ENCODE measurements around the gene ICE2.

Gene ICE2

DNA sequence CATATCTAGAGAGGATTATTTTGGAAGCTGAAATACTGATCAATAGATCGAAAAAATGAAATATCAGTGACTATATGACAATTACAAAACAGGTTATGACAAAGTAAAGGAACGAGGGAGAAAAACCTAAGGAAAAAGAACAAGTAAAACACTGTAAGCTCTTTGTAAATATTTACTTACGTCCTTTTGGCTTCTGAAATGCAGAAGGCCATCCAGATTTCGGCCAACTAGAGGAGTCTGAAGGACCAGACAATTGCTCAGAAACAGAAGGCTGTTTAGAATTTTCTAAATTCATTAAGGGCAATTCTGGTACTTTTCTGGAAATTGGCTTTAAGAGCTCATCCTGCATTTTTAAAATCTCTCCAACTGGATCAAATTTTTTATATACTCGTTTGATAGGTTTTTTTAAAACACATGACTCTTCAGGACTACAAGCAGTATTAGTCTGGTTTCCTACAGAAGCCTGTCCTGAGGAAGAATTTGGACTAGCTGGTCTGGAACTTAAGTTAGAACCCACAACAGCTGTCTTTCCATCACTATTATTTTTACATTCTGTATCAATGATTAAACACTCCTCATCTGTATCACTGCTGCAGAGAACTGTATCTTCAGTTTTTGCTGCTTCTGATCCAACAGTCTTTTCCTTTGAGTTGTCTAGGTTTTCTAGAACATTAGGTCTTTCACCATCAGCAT, 30.1 kb downstream of the ICE2 start:
- H3K4me3 ChIP-seq (ENCODE audit: low read depth in 1 of 2, low read length in 2 of 2): no peak overlapping the region
- H3K27me3 ChIP-seq (ENCODE audit: control insufficient read depth in 1 of 2, insufficient read depth in 2 of 2, low read length in 2 of 2): no peaks in the 10 kb centered on the region
- H3K36me3 ChIP-seq (ENCODE audit: control insufficient read depth in 1 of 2, insufficient read depth in 2 of 2, low read length in 2 of 2): peaks cover 11 to 37% of the 10 kb centered on the region in 2 donors
- no peaks in the 10 kb centered on the region for H3K9me3 ChIP-seq (ENCODE audit: control insufficient read depth in 1 of 2, low read length in 2 of 2)
- peaks cover under 1 to 2% of the 10 kb centered on the region in 2 donors for H3K4me1 ChIP-seq (ENCODE audit: control insufficient read depth in 1 of 2, insufficient read depth in 2 of 2, low read length in 2 of 2)
- H3K27ac ChIP-seq (ENCODE audit: low read depth, low read length): no peak overlapping the region
- no peak overlapping the region for H3K9ac ChIP-seq (ENCODE audit: low read depth in 1 of 2, low read length in 2 of 2)

DNA sequence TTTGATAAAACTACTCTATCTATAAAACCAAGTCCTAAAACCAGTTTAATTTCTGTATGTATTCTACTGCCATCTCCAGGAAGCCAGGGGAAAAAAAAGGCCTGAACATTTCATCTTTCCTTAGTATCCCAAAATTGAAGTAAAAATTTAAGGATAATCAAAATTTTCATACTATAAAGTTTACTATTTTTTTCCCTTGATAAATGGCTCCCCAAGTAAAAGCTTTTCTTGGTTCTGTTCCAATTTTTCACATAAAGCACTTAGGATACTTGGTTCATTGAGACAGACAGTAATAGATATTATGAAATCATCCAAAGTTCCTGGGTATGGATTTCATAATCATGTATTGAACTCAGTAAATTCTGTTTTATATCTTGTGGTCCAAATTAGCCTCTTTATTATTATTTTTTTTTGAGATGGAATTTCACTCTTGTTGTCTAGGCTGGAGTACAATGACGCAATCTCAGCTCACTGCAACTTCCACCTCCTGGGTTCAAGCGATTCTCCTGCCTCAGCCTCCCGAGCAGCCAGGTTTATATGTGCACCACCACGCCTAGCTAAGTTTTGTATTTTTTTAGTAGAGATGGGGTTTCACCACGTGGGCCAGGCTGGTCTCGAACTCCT, 34.5 kb downstream of the ICE2 start:
- no peak overlapping the region for H3K9ac ChIP-seq (ENCODE audit: low read depth in 1 of 2, low read length in 2 of 2)
- peaks cover 5 to 18% of the 10 kb centered on the region in 2 donors for H3K36me3 ChIP-seq (ENCODE audit: control insufficient read depth in 1 of 2, insufficient read depth in 2 of 2, low read length in 2 of 2)
- H3K9me3 ChIP-seq (ENCODE audit: control insufficient read depth in 1 of 2, low read length in 2 of 2): no peaks in the 10 kb centered on the region
- H3K4me1 ChIP-seq (ENCODE audit: control insufficient read depth in 1 of 2, insufficient read depth in 2 of 2, low read length in 2 of 2): peaks cover 23 to 33% of the 10 kb centered on the region in 2 donors
- no peaks in the 10 kb centered on the region for H3K27me3 ChIP-seq (ENCODE audit: control insufficient read depth in 1 of 2, insufficient read depth in 2 of 2, low read length in 2 of 2)
- no peak overlapping the region for H3K27ac ChIP-seq (ENCODE audit: low read depth, low read length)
- H3K4me3 ChIP-seq (ENCODE audit: low read depth in 1 of 2, low read length in 2 of 2): no peak overlapping the region

DNA sequence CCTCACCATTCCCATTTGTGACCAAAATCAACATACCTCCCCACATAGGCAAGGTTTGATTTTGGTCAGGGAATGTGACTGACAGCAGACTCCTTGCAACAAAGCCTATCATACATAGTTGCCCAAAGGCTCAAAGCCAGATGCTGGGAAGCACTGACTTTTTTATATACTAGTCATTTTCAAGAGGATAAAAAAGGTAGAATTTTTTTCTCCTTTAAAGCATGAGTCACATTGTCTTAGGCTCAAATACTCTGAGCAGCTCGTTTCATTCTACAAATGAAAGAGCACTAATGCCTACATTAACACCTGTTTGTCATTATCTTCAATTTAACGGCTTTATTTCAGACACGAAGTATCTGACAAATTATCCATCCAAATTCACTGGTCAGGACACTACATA, 36.2 kb downstream of the ICE2 start:
- H3K4me3 ChIP-seq (ENCODE audit: low read depth in 1 of 2, low read length in 2 of 2): peak overlapping the region in 1 of 2 donors; percentile 16
- H3K36me3 ChIP-seq (ENCODE audit: control insufficient read depth in 1 of 2, insufficient read depth in 2 of 2, low read length in 2 of 2): peaks cover 0 to 5% of the 10 kb centered on the region in 2 donors
- H3K27me3 ChIP-seq (ENCODE audit: control insufficient read depth in 1 of 2, insufficient read depth in 2 of 2, low read length in 2 of 2): no peaks in the 10 kb centered on the region
- H3K9ac ChIP-seq (ENCODE audit: low read depth in 1 of 2, low read length in 2 of 2): no peak overlapping the region
- H3K4me1 ChIP-seq (ENCODE audit: control insufficient read depth in 1 of 2, insufficient read depth in 2 of 2, low read length in 2 of 2): peaks cover 23 to 33% of the 10 kb centered on the region in 2 donors
- H3K27ac ChIP-seq (ENCODE audit: low read depth, low read length): no peak overlapping the region
- no peaks in the 10 kb centered on the region for H3K9me3 ChIP-seq (ENCODE audit: control insufficient read depth in 1 of 2, low read length in 2 of 2)

DNA sequence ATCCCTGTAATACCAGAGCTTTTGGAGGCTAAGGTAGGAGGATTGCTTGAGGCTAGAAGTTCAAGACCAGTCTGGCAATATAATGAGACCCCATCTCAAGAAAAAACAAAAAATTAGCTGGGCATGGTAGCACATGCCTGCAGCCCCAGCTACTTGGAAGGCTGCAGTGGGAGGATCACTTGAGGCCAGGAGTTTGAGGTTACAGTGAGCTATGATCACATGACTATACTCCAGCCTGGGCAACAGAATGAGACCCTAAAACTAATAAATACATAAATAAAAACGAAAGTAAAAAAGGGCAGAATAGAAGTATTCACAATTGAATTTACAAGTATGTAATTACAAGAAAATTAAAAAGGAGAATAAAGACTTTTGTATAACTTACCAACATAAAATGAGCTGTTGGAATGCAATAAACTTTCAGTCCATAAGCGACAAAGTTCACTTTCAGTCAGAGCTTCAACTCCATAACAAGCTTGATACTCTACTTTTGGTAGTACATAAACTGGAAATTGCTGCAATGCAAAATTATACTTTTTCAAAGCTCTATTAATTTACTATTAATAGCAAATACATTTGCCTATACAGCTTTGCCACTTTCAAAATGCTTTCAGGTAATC, 36.8 kb downstream of the ICE2 start:
- peaks cover 23 to 33% of the 10 kb centered on the region in 2 donors for H3K4me1 ChIP-seq (ENCODE audit: control insufficient read depth in 1 of 2, insufficient read depth in 2 of 2, low read length in 2 of 2)
- H3K36me3 ChIP-seq (ENCODE audit: control insufficient read depth in 1 of 2, insufficient read depth in 2 of 2, low read length in 2 of 2): no peaks in the 10 kb centered on the region
- H3K4me3 ChIP-seq (ENCODE audit: low read depth in 1 of 2, low read length in 2 of 2): peak overlapping the region in 1 of 2 donors; percentile 16
- H3K27me3 ChIP-seq (ENCODE audit: control insufficient read depth in 1 of 2, insufficient read depth in 2 of 2, low read length in 2 of 2): no peaks in the 10 kb centered on the region
- H3K9me3 ChIP-seq (ENCODE audit: control insufficient read depth in 1 of 2, low read length in 2 of 2): no peaks in the 10 kb centered on the region
- H3K27ac ChIP-seq (ENCODE audit: low read depth, low read length): no peak overlapping the region
- H3K9ac ChIP-seq (ENCODE audit: low read depth in 1 of 2, low read length in 2 of 2): no peak overlapping the region

DNA sequence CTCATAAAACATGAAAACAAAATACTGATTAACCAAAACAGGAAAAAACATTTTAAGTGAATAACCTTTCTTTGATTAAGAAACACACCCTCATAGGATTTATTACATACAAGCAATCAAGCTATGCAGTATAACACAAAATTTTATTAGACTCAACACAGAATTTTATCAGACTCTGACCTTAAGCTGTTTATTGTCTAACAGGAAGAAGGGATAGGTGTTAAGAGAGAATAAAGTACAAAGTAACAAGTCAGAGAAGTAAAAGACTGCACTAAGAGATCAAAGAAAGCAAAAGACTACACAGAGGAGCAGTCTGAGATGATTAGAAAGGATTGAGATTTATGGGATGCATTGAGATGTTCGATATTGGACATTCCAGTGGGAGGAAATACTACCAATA, 37.6 kb downstream of the ICE2 start:
- H3K4me3 ChIP-seq (ENCODE audit: low read depth in 1 of 2, low read length in 2 of 2): no peak overlapping the region
- H3K9ac ChIP-seq (ENCODE audit: low read depth in 1 of 2, low read length in 2 of 2): no peak overlapping the region
- no peaks in the 10 kb centered on the region for H3K9me3 ChIP-seq (ENCODE audit: control insufficient read depth in 1 of 2, low read length in 2 of 2)
- H3K27me3 ChIP-seq (ENCODE audit: control insufficient read depth in 1 of 2, insufficient read depth in 2 of 2, low read length in 2 of 2): no peaks in the 10 kb centered on the region
- H3K36me3 ChIP-seq (ENCODE audit: control insufficient read depth in 1 of 2, insufficient read depth in 2 of 2, low read length in 2 of 2): no peaks in the 10 kb centered on the region
- no peak overlapping the region for H3K27ac ChIP-seq (ENCODE audit: low read depth, low read length)
- peaks cover 23 to 33% of the 10 kb centered on the region in 2 donors for H3K4me1 ChIP-seq (ENCODE audit: control insufficient read depth in 1 of 2, insufficient read depth in 2 of 2, low read length in 2 of 2)

DNA sequence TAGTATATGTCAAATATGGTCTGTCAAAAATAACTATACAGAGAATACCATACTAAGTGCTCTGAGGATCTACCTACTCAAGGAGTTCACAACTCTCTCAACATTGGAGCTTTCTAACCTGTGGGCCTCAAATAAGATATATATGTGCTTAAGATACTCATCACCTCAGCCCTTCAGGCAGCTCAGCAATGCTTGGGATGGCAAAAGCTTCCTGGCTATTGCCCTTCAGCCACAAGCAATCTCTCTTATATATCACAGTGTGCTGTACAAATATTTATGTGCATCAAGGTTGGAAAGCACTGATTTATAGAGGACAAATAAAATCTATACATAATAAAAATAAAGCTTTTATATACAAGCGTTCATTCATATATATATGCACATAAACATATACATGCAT, 40.3 kb downstream of the ICE2 start:
- no peaks in the 10 kb centered on the region for H3K9me3 ChIP-seq (ENCODE audit: control insufficient read depth in 1 of 2, low read length in 2 of 2)
- H3K36me3 ChIP-seq (ENCODE audit: control insufficient read depth in 1 of 2, insufficient read depth in 2 of 2, low read length in 2 of 2): peaks cover 0 to 6% of the 10 kb centered on the region in 2 donors

DNA sequence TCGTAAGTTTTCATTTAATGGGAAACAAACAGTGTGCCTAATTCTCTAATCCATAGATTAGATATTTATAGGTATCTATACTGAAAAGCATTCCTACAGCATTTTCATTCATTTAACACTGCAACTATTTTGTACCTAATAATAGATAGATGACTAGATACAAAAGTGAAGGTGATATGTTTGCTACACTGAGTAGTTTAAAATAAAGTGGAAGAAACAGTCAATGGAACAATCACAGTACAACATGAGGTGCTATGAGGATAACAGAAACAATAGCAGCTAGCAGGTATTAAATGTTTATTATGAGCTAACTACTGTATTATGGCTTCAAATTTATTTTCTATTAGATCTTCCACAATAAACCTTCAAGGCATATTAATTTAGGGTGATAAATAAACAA, 50.0 kb downstream of the ICE2 start:
- Histone ChIP-seq H3K27me3 (ENCODE audit: control insufficient read depth in 1 of 2, insufficient read depth in 2 of 2, low read length in 2 of 2) (no peaks in the 10 kb centered on the region), H3K4me3 (ENCODE audit: low read depth in 1 of 2, low read length in 2 of 2) (no peak overlapping the region), H3K36me3 (ENCODE audit: control insufficient read depth in 1 of 2, insufficient read depth in 2 of 2, low read length in 2 of 2) (peaks cover 10% of the 10 kb centered on the region in 2 donors), H3K9me3 (ENCODE audit: control insufficient read depth in 1 of 2, low read length in 2 of 2) (no peaks in the 10 kb centered on the region), H3K27ac (ENCODE audit: low read depth, low read length) (no peak overlapping the region), H3K4me1 (ENCODE audit: control insufficient read depth in 1 of 2, insufficient read depth in 2 of 2, low read length in 2 of 2) (peaks cover 0 to 4% of the 10 kb centered on the region in 2 donors), H3K9ac (ENCODE audit: low read depth in 1 of 2, low read length in 2 of 2) (no peak overlapping the region)

More for the DNA sequence above, 40.3 kb downstream of the ICE2 start:
- Histone ChIP-seq H3K4me3 (ENCODE audit: low read depth in 1 of 2, low read length in 2 of 2) (no peak overlapping the region), H3K4me1 (ENCODE audit: control insufficient read depth in 1 of 2, insufficient read depth in 2 of 2, low read length in 2 of 2) (peaks cover 21 to 30% of the 10 kb centered on the region in 2 donors), H3K27me3 (ENCODE audit: control insufficient read depth in 1 of 2, insufficient read depth in 2 of 2, low read length in 2 of 2) (no peaks in the 10 kb centered on the region), H3K27ac (ENCODE audit: low read depth, low read length) (no peak overlapping the region), H3K9ac (ENCODE audit: low read depth in 1 of 2, low read length in 2 of 2) (no peak overlapping the region)

DNA sequence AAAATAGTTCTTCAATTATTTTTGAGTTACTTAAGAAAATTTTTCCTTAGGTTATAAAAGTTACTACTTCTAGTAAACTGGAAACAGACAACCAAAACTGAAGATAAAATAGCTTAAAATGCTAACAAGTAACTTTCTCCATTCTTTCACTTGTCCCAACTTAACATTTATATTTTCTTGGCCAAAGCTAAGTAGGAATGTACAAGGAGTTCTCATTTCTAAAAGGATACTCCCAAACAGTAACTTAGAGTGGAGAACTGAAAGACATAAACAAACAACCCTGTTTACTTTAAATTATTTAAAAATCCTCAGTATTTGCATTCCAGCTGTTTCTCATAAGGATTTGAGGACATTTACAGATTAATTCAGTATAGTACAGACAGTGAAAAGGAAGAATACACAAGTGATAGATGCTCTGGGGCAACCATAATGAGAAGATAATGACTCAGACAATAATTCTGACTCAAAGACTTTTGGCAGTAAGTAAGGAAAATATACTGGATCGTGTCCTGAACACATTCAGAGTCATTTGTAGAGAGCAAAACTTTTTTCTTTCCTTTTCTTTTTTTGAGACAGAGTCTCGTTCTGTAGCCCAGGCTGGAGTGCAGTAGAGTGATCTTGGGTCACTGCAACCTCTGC, 52.0 kb downstream of the ICE2 start:
- no peaks in the 10 kb centered on the region for H3K27me3 ChIP-seq (ENCODE audit: control insufficient read depth in 1 of 2, insufficient read depth in 2 of 2, low read length in 2 of 2)
- H3K36me3 ChIP-seq (ENCODE audit: control insufficient read depth in 1 of 2, insufficient read depth in 2 of 2, low read length in 2 of 2): peaks cover 10% of the 10 kb centered on the region in 2 donors
- no peak overlapping the region for H3K27ac ChIP-seq (ENCODE audit: low read depth, low read length)
- H3K4me3 ChIP-seq (ENCODE audit: low read depth in 1 of 2, low read length in 2 of 2): no peak overlapping the region
- H3K9me3 ChIP-seq (ENCODE audit: control insufficient read depth in 1 of 2, low read length in 2 of 2): no peaks in the 10 kb centered on the region
- H3K9ac ChIP-seq (ENCODE audit: low read depth in 1 of 2, low read length in 2 of 2): no peak overlapping the region
- H3K4me1 ChIP-seq (ENCODE audit: control insufficient read depth in 1 of 2, insufficient read depth in 2 of 2, low read length in 2 of 2): peaks cover 0 to 9% of the 10 kb centered on the region in 2 donors

DNA sequence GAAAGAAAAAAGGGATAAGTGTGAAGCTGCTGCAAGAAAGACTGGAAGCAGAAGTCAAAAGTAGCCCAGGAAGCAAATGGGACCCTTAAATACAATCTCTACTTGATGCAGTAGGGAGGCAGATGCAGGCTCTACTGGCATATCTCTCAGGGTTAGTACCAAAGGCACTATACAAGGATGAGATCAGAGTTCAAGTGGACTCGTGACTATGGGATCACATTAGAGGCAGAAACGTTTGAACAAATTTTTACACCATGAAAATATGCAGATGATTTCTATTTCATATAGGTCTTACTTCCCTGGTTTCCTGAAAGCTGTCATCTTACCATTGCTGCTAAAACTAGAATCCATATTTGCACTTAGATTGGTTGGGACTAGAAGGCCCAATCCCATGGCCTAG, 53.5 kb downstream of the ICE2 start:
- Histone ChIP-seq H3K9me3 (ENCODE audit: control insufficient read depth in 1 of 2, low read length in 2 of 2) (no peaks in the 10 kb centered on the region), H3K9ac (ENCODE audit: low read depth in 1 of 2, low read length in 2 of 2) (no peak overlapping the region), H3K27me3 (ENCODE audit: control insufficient read depth in 1 of 2, insufficient read depth in 2 of 2, low read length in 2 of 2) (no peaks in the 10 kb centered on the region), H3K36me3 (ENCODE audit: control insufficient read depth in 1 of 2, insufficient read depth in 2 of 2, low read length in 2 of 2) (peaks cover 7 to 10% of the 10 kb centered on the region in 2 donors), H3K4me1 (ENCODE audit: control insufficient read depth in 1 of 2, insufficient read depth in 2 of 2, low read length in 2 of 2) (peaks cover 0 to 13% of the 10 kb centered on the region in 2 donors), H3K27ac (ENCODE audit: low read depth, low read length) (no peak overlapping the region), H3K4me3 (ENCODE audit: low read depth in 1 of 2, low read length in 2 of 2) (no peak overlapping the region)

DNA sequence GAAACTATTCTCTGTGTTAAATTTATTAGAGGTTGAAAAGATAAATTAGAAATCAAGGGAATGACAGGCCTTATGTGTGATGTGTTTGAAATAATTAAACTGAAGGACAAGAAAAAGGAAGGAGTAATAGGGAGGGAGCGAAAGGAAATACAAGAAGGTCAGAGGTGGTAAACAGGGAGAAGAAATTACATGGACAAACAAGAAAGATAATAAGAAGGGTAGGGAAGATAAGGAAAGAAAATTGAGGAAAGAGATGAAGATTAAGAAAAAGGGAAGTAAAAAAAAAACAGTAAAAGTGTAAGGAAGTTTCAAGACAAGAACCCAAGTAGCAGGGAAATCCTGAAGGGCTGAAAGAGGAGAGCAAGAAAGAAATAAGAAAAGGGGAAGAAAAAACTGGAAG, 54.9 kb downstream of the ICE2 start:
- H3K4me1 ChIP-seq (ENCODE audit: control insufficient read depth in 1 of 2, insufficient read depth in 2 of 2, low read length in 2 of 2): peaks cover 0 to 26% of the 10 kb centered on the region in 2 donors
- no peaks in the 10 kb centered on the region for H3K9me3 ChIP-seq (ENCODE audit: control insufficient read depth in 1 of 2, low read length in 2 of 2)
- no peak overlapping the region for H3K4me3 ChIP-seq (ENCODE audit: low read depth in 1 of 2, low read length in 2 of 2)
- H3K9ac ChIP-seq (ENCODE audit: low read depth in 1 of 2, low read length in 2 of 2): no peak overlapping the region
- H3K27ac ChIP-seq (ENCODE audit: low read depth, low read length): no peak overlapping the region
- no peaks in the 10 kb centered on the region for H3K27me3 ChIP-seq (ENCODE audit: control insufficient read depth in 1 of 2, insufficient read depth in 2 of 2, low read length in 2 of 2)
- H3K36me3 ChIP-seq (ENCODE audit: control insufficient read depth in 1 of 2, insufficient read depth in 2 of 2, low read length in 2 of 2): peaks cover 5 to 7% of the 10 kb centered on the region in 2 donors
